ENCODE results near the gene MRTFB.

DNA sequence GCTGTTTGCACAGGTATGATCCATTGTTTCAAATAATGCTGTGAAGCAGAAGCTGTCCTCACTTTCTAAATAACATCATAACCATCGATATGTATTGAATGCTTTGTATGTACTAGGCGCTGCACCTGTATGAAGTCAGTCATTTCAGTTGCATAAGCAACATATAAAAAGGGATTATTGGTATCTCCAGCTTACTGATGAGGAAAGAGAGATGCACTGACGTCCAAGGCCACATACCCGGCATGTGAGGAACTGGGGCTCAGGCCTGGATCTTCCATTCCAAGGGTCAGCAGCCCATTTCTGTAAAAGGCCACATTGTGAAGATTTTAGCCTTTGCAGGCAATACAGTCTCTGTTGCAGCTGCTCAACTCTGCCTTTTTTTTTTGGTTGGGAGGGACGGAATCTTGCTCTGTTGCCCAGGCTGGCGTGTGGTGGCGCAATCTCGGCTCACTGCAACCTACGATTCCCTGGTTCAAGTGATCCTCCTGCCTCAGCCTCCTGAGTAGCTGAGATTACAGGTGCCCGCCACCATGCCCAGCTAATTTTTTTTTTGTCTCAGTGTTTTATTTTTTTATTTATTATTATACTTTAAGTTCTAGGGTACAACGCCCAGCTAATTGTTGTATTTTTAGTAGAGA lies 244.7 kb downstream of the MRTFB start:
- TF ChIP-seq FOXK2 (IDR thresholded peaks at IDR 0.05): no peak
- TF ChIP-seq LEF1 (IDR thresholded peaks at IDR 0.05; ENCODE audit: borderline replicate concordance): no peak
- no peak for TF ChIP-seq BHLHE40 (IDR thresholded peaks at IDR 0.05; ENCODE audit: borderline replicate concordance)
- no peak for TF ChIP-seq L3MBTL2 (conservative IDR thresholded peaks at IDR 0.05)
- TF ChIP-seq, protein P1, sequence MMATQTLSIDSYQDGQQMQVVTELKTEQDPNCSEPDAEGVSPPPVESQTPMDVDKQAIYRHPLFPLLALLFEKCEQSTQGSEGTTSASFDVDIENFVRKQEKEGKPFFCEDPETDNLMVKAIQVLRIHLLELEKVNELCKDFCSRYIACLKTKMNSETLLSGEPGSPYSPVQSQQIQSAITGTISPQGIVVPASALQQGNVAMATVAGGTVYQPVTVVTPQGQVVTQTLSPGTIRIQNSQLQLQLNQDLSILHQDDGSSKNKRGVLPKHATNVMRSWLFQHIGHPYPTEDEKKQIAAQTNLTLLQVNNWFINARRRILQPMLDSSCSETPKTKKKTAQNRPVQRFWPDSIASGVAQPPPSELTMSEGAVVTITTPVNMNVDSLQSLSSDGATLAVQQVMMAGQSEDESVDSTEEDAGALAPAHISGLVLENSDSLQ (IDR thresholded peaks at IDR 0.05): no peak
- TF ChIP-seq FOXA1 (IDR thresholded peaks at IDR 0.05): no peak

Measured in HEK293T (cell line).